GM23338 (cell line): ENCODE data around the gene PCDHA10. TPM values are rescaled to one million over a fixed set of nuclear protein-coding genes. Genes with fewer than 3 reads are reported as not detected.

Experiments
- ATAC-seq: fragments of 200-7000 bp; cut with Tn5 transposase; 3 replicates; pipeline ENCODE4 v1.9.1; 2020
- DNase-seq: peaks from one replicate; pipeline ENCODE4 v3.0.0-alpha.2; 2015; ENCODE audit warnings: low spot score
- H2AFZ ChIP-seq: fragments of 200-600 bp; sonication (generic); 2 replicates; pipeline ENCODE4 v1.8.0; 2016; ENCODE audit warnings: antibody characterized with exemption, mild to moderate bottlenecking, moderate library complexity
- H3F3A ChIP-seq: fragments of 200-600 bp; sonication (generic); replicated peaks from 2 replicates; pipeline ENCODE4 v1.8.0; 2017; ENCODE audit warnings: antibody characterized with exemption, mixed run types, low read depth
- H3K27ac ChIP-seq: fragments of 200-600 bp; sonication (generic); 2 replicates; pipeline ENCODE4 v1.6.1; 2016; ENCODE audit warnings: low read depth
- H3K27me3 ChIP-seq: fragments of 200-600 bp; sonication (generic); 2 replicates; pipeline ENCODE4 v1.8.0; 2016; ENCODE audit warnings: mild to moderate bottlenecking, mixed run types, moderate library complexity; ENCODE audit not compliant: insufficient read depth
- H3K36me3 ChIP-seq: fragments of 200-600 bp; sonication (generic); 2 replicates; pipeline ENCODE4 v1.8.0; 2016; ENCODE audit warnings: mild to moderate bottlenecking; ENCODE audit not compliant: insufficient read depth
- H3K4me1 ChIP-seq: fragments of 200-600 bp; sonication (generic); 2 replicates; pipeline ENCODE4 v1.8.0; 2016; ENCODE audit warnings: mild to moderate bottlenecking, moderate library complexity; ENCODE audit not compliant: insufficient read depth
- H3K4me2 ChIP-seq: fragments of 200-600 bp; sonication (generic); 2 replicates; pipeline ENCODE4 v1.7.1; 2017; ENCODE audit warnings: mixed run types
- H3K4me3 ChIP-seq: fragments of 200-600 bp; sonication (generic); 2 replicates; pipeline ENCODE4 v1.6.1; 2016; ENCODE audit warnings: mixed run types
- H3K79me2 ChIP-seq: fragments of 200-600 bp; sonication (generic); replicated peaks from 2 replicates; pipeline ENCODE4 v1.8.0; 2017; ENCODE audit warnings: mild to moderate bottlenecking; ENCODE audit not compliant: insufficient read depth
- H3K9me2 ChIP-seq: fragments of 200-600 bp; sonication (generic); 2 replicates; pipeline ENCODE4 v1.8.0; 2017; ENCODE audit not compliant: insufficient read depth
- H4K20me1 ChIP-seq: fragments of 200-600 bp; sonication (generic); replicated peaks from 2 replicates; pipeline ENCODE4 v1.8.0; 2017; ENCODE audit warnings: mild to moderate bottlenecking; ENCODE audit not compliant: insufficient read depth
- H3K27ac Mint-ChIP-seq: 2 replicates; pipeline ENCODE4 v1.8.0; 2020; ENCODE audit warnings: inconsistent platforms, mild to moderate bottlenecking, moderate library complexity, mixed read lengths
- H3K27me3 Mint-ChIP-seq: 3 replicates; pipeline ENCODE4 v1.8.0; 2022; ENCODE audit warnings: low read depth, mild to moderate bottlenecking, moderate library complexity, mixed read lengths, inconsistent platforms; ENCODE audit not compliant: insufficient read depth, poor library complexity
- H3K36me3 Mint-ChIP-seq: 3 replicates; pipeline ENCODE4 v1.8.0; 2021; ENCODE audit warnings: low read depth, mild to moderate bottlenecking, inconsistent platforms, moderate library complexity, mixed read lengths
- H3K4me1 Mint-ChIP-seq: 3 replicates; pipeline ENCODE4 v1.8.0; 2020; ENCODE audit warnings: mild to moderate bottlenecking, inconsistent platforms, mixed read lengths
- H3K4me3 Mint-ChIP-seq: 3 replicates; pipeline ENCODE4 v1.8.0; 2021; ENCODE audit warnings: moderate library complexity, mild to moderate bottlenecking, inconsistent platforms, mixed read lengths
- H3K9me3 Mint-ChIP-seq: 3 replicates; pipeline ENCODE4 v1.8.0; 2020; ENCODE audit warnings: moderate library complexity, mild to moderate bottlenecking, inconsistent platforms, mixed read lengths
- EZH2 ChIP-seq: fragments of 200-600 bp; sonication (generic); IDR thresholded peaks from one replicate; pipeline ENCODE4 v1.8.0; 2017; ENCODE audit warnings: antibody characterized with exemption, mild to moderate bottlenecking, low read depth; ENCODE audit not compliant: unreplicated experiment
- EZH2phosphoT487 ChIP-seq: fragments of 200-600 bp; sonication (generic); IDR thresholded peaks from one replicate; pipeline ENCODE4 v1.8.1; 2018; ENCODE audit warnings: antibody characterized with exemption; ENCODE audit not compliant: unreplicated experiment
- JUNB ChIP-seq: IDR thresholded peaks from one replicate; pipeline ENCODE4 v1.6.1; 2016; ENCODE audit warnings: antibody characterized with exemption; ENCODE audit not compliant: unreplicated experiment
- POLR2AphosphoS5 ChIP-seq: IDR thresholded peaks from 2 replicates; pipeline ENCODE4 v1.6.1; 2016; ENCODE audit warnings: antibody characterized with exemption, low read depth
- STAT1 ChIP-seq: IDR thresholded peaks from one replicate; pipeline ENCODE4 v1.6.1; 2016; ENCODE audit warnings: antibody characterized with exemption; ENCODE audit not compliant: unreplicated experiment
- polyA plus RNA-seq: library from polyadenylated mRNA; unstranded; fragments of >200 nt; fragmentation: Nextera tagmentation; extraction: Ambion mirVana; gene quantifications from 2 replicates; pipeline ENCODE4 v1.2.1, GENCODE V29; 2016
- total RNA-seq: library from RNA; depleted of rRNA; stranded (reverse); fragments of >200 nt; shearing (Covaris generic); gene quantifications from 2 replicates; pipeline ENCODE4 v1.2.3, GENCODE V29; 2014
- TF ChIP-seq, protein P1 (sequence below), 2 experiments: fragments of 200-600 bp in 1 of 2; sonication (generic) in 1 of 2; conservative IDR thresholded peaks; 2 replicates each; pipeline versions ENCODE4 v1.5.1 to v1.6.1; 2016 to 2017; ENCODE audit warnings: antibody characterized with exemption in 2 of 2, low read depth in 2 of 2, mild to moderate bottlenecking in 2 of 2, moderate library complexity in 1 of 2
- TF ChIP-seq, protein P2 (sequence below): fragments of 250-450 bp; sonication (Bioruptor Pico); IDR thresholded peaks from 2 replicates; pipeline ENCODE4 v1.5.0; 2020; ENCODE audit warnings: mild to moderate bottlenecking, moderate library complexity
- TF ChIP-seq, protein P3 (sequence below): IDR thresholded peaks from 2 replicates; pipeline ENCODE4 v1.6.1; 2016; ENCODE audit warnings: antibody characterized with exemption
- TF ChIP-seq, protein P4 (sequence below): IDR thresholded peaks from one replicate; pipeline ENCODE4 v1.6.1; 2018; ENCODE audit warnings: antibody characterized with exemption; ENCODE audit not compliant: unreplicated experiment

PCDHA10 gene
- total and polyA plus RNA-seq, 2 experiments from 2014 or later: 3.9 to 11.6 TPM

DNA sequence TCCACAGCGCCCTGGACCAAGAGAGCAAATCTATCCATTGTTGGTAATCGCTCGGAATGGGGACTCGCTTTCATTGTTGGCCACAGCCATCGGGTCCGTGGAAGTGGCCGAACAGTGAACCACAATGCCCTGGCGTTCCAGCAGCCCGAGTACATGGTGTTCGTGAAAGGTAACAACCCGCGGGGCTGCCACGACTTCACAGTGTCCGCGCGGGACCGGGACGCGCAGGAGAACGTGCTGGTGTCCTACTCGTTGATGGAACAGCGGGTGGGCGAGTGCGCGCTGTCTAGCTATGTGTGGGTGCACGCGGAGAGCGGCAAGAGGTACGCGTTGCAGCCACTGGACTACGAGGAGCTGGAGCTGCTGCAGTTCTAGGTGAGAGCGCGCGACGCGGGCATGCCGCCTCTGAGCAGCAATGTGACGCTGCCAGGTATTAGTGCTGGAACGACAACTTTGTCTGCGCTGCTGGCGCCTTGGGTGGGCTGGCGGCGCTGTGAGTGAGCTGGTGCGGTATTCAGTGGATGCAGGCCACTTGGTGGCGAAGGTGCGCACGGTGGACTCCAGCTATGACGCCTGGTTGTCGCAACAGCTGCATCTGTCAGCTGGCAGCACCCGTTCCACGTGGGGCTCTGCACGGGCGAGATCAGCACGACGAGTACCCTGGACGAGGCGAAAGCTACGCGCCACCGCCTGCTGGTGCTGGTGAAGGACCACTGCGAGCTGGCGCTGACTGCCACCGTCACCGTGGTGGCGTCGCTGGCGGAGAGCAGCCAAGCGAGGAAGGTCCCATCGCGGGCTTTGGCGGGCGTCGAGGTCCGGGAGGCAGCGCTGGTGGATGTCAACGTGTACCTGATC, 7.0 kb downstream of the PCDHA10 start (continued):
- TF ChIP-seq EZH2phosphoT487: no peak
- TF ChIP-seq, protein P1, sequence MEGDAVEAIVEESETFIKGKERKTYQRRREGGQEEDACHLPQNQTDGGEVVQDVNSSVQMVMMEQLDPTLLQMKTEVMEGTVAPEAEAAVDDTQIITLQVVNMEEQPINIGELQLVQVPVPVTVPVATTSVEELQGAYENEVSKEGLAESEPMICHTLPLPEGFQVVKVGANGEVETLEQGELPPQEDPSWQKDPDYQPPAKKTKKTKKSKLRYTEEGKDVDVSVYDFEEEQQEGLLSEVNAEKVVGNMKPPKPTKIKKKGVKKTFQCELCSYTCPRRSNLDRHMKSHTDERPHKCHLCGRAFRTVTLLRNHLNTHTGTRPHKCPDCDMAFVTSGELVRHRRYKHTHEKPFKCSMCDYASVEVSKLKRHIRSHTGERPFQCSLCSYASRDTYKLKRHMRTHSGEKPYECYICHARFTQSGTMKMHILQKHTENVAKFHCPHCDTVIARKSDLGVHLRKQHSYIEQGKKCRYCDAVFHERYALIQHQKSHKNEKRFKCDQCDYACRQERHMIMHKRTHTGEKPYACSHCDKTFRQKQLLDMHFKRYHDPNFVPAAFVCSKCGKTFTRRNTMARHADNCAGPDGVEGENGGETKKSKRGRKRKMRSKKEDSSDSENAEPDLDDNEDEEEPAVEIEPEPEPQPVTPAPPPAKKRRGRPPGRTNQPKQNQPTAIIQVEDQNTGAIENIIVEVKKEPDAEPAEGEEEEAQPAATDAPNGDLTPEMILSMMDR (conservative IDR thresholded peaks at IDR 0.05; ENCODE audit: low read depth in 2 of 2): no peak

DNA sequence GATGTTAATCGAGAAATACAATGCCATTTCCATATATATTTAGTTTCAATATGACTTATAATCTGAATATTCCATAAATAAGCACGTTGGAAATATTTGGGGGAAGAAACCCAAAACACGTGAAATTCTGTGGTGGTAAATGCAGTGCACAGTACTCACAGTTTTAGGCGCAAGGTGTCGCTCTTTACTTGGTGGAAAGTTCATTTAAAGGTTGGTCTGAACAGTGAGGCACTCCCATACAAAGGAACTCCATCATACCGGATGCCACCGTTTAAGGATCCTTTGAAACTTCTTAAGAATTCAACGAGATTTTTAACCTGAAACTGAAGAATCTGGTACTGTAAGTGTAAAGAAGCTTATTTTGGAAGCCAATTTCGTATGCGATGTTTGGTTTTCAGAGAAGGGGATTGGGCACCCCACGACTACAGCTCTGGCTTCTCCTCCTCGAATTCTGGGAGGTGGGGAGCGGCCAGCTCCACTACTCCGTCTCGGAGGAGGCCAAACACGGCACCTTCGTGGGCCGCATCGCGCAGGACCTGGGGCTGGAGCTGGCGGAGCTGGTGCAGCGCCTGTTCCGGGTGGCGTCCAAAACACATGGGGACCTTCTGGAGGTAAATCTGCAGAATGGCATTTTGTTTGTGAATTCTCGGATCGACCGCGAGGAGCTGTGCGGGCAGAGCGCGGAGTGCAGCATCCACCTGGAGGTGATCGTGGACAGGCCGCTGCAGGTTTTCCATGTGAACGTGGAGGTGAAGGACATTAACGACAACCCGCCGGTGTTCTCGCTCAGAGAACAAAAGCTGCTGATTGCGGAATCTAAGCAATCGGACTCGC, 13.2 kb downstream of the PCDHA10 start, which contains the start of gene PCDHA11:
Gene PCDHA11, plus strand, starts transcription at position 237 of the 834 bp plus-strand sequence. Its CDS starts 147 bp downstream, at position 384.
- DNase-seq: peak; percentile 87
- ATAC-seq: peak; percentile 94
- peaks cover 11% of the 10 kb centered on the region for H3K4me1 Mint-ChIP-seq
- no peak within 1 kb of the TSS for H2AFZ ChIP-seq
- 0 out of 2 replicates have a peak, but pooled peaks cover 9% of the 10 kb centered on the region for H3K4me1 ChIP-seq
- H3K4me3 Mint-ChIP-seq: peak within 1 kb of the TSS; percentile 86
- peaks cover 27% of the 10 kb centered on the region for H3K79me2 ChIP-seq
- no peaks in the 10 kb centered on the region for H3F3A ChIP-seq
- peak within 1 kb of the TSS; percentile 48; the same call in 1 of the 2 replicates for H3K27ac ChIP-seq
- no peaks in the 10 kb centered on the region for H3K9me2 ChIP-seq
- no peaks in the 10 kb centered on the region for H3K27me3 ChIP-seq
- H3K27me3 Mint-ChIP-seq: no peaks in the 10 kb centered on the region
- H3K27ac Mint-ChIP-seq: peak within 1 kb of the TSS; percentile 86
- peaks cover 38% of the 10 kb centered on the region for H3K36me3 Mint-ChIP-seq
- peak within 1 kb of the TSS; percentile 59 for H3K4me3 ChIP-seq
- peak within 1 kb of the TSS; percentile 72 for H3K4me2 ChIP-seq
- H3K36me3 ChIP-seq: no peaks in the 10 kb centered on the region; the same call in 1 of the 2 replicates
- H3K9me3 Mint-ChIP-seq: peaks cover 22% of the 10 kb centered on the region; the same call in 2 of the 3 replicates
- H4K20me1 ChIP-seq: no peaks in the 10 kb centered on the region; the same call in 1 of the 2 replicates
- TF ChIP-seq STAT1 (no peak), EZH2 (no peak), POLR2AphosphoS5 (peak; percentile 44; the same call in 1 of the 2 replicates), JUNB (no peak)
- TF ChIP-seq, protein P2, sequence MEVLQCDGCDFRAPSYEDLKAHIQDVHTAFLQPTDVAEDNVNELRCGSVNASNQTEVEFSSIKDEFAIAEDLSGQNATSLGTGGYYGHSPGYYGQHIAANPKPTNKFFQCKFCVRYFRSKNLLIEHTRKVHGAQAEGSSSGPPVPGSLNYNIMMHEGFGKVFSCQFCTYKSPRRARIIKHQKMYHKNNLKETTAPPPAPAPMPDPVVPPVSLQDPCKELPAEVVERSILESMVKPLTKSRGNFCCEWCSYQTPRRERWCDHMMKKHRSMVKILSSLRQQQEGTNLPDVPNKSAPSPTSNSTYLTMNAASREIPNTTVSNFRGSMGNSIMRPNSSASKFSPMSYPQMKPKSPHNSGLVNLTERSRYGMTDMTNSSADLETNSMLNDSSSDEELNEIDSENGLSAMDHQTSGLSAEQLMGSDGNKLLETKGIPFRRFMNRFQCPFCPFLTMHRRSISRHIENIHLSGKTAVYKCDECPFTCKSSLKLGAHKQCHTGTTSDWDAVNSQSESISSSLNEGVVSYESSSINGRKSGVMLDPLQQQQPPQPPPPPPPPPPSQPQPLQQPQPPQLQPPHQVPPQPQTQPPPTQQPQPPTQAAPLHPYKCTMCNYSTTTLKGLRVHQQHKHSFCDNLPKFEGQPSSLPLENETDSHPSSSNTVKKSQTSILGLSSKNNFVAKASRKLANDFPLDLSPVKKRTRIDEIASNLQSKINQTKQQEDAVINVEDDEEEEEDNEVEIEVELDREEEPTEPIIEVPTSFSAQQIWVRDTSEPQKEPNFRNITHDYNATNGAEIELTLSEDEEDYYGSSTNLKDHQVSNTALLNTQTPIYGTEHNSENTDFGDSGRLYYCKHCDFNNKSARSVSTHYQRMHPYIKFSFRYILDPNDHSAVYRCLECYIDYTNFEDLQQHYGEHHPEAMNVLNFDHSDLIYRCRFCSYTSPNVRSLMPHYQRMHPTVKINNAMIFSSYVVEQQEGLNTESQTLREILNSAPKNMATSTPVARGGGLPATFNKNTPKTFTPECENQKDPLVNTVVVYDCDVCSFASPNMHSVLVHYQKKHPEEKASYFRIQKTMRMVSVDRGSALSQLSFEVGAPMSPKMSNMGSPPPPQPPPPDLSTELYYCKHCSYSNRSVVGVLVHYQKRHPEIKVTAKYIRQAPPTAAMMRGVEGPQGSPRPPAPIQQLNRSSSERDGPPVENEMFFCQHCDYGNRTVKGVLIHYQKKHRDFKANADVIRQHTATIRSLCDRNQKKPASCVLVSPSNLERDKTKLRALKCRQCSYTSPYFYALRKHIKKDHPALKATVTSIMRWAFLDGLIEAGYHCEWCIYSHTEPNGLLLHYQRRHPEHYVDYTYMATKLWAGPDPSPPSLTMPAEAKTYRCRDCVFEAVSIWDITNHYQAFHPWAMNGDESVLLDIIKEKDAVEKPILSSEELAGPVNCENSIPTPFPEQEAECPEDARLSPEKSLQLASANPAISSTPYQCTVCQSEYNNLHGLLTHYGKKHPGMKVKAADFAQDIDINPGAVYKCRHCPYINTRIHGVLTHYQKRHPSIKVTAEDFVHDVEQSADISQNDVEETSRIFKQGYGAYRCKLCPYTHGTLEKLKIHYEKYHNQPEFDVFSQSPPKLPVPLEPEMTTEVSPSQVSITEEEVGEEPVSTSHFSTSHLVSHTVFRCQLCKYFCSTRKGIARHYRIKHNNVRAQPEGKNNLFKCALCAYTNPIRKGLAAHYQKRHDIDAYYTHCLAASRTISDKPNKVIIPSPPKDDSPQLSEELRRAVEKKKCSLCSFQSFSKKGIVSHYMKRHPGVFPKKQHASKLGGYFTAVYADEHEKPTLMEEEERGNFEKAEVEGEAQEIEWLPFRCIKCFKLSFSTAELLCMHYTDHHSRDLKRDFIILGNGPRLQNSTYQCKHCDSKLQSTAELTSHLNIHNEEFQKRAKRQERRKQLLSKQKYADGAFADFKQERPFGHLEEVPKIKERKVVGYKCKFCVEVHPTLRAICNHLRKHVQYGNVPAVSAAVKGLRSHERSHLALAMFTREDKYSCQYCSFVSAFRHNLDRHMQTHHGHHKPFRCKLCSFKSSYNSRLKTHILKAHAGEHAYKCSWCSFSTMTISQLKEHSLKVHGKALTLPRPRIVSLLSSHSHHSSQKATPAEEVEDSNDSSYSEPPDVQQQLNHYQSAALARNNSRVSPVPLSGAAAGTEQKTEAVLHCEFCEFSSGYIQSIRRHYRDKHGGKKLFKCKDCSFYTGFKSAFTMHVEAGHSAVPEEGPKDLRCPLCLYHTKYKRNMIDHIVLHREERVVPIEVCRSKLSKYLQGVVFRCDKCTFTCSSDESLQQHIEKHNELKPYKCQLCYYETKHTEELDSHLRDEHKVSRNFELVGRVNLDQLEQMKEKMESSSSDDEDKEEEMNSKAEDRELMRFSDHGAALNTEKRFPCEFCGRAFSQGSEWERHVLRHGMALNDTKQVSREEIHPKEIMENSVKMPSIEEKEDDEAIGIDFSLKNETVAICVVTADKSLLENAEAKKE: no peak
- TF ChIP-seq, protein P3, sequence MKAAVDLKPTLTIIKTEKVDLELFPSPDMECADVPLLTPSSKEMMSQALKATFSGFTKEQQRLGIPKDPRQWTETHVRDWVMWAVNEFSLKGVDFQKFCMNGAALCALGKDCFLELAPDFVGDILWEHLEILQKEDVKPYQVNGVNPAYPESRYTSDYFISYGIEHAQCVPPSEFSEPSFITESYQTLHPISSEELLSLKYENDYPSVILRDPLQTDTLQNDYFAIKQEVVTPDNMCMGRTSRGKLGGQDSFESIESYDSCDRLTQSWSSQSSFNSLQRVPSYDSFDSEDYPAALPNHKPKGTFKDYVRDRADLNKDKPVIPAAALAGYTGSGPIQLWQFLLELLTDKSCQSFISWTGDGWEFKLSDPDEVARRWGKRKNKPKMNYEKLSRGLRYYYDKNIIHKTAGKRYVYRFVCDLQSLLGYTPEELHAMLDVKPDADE: no peak
- TF ChIP-seq, protein P4, sequence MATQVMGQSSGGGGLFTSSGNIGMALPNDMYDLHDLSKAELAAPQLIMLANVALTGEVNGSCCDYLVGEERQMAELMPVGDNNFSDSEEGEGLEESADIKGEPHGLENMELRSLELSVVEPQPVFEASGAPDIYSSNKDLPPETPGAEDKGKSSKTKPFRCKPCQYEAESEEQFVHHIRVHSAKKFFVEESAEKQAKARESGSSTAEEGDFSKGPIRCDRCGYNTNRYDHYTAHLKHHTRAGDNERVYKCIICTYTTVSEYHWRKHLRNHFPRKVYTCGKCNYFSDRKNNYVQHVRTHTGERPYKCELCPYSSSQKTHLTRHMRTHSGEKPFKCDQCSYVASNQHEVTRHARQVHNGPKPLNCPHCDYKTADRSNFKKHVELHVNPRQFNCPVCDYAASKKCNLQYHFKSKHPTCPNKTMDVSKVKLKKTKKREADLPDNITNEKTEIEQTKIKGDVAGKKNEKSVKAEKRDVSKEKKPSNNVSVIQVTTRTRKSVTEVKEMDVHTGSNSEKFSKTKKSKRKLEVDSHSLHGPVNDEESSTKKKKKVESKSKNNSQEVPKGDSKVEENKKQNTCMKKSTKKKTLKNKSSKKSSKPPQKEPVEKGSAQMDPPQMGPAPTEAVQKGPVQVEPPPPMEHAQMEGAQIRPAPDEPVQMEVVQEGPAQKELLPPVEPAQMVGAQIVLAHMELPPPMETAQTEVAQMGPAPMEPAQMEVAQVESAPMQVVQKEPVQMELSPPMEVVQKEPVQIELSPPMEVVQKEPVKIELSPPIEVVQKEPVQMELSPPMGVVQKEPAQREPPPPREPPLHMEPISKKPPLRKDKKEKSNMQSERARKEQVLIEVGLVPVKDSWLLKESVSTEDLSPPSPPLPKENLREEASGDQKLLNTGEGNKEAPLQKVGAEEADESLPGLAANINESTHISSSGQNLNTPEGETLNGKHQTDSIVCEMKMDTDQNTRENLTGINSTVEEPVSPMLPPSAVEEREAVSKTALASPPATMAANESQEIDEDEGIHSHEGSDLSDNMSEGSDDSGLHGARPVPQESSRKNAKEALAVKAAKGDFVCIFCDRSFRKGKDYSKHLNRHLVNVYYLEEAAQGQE: peak; percentile 27
